ENCODE results near the gene WASF1. TPM values are rescaled to one million over a fixed set of nuclear protein-coding genes. Genes with fewer than 3 reads are reported as not detected.

The WASF1 gene
- total and polyA plus RNA-seq, 8 donors = 5.5 to 27.3 (median 21.8) TPM

GRCh38 chr6:110216140-110216539 lies 36.7 kb upstream of the WASF1 start:
- peaks cover 0 to 100% of the 10 kb centered on the region in 2 donors for H3K36me3 ChIP-seq
- H3K9me3 ChIP-seq = no peaks in the 10 kb centered on the region
- DNase-seq (no peak), ATAC-seq (no peak)
- no peak overlapping the region for H3K4me3 ChIP-seq
- intact Hi-C loops (cut with DNase I) = no loop called here
- no peaks in the 10 kb centered on the region for H3K27me3 ChIP-seq
- H3K4me1 ChIP-seq = no peaks in the 10 kb centered on the region
- H3K27ac ChIP-seq = no peak overlapping the region
- no peak for TF ChIP-seq CTCF (IDR thresholded peaks at IDR 0.05)

- H3K4me1 ChIP-seq = no peaks in the 10 kb centered on the region
- peaks cover 0 to 100% of the 10 kb centered on the region in 2 donors for H3K36me3 ChIP-seq
- H3K4me3 ChIP-seq = no peak overlapping the region
- no peak for TF ChIP-seq CTCF (IDR thresholded peaks at IDR 0.05)
- H3K27ac ChIP-seq = no peak overlapping the region
- ATAC-seq (no peak), DNase-seq (no peak)
- no peaks in the 10 kb centered on the region for H3K9me3 ChIP-seq
- no peaks in the 10 kb centered on the region for H3K27me3 ChIP-seq
- intact Hi-C loops (cut with DNase I) = no loop called here
These were observed 34.9 kb upstream of the WASF1 start for GRCh38 chr6:110214338-110214737.

GRCh38 chr6:110211753-110212152 lies 32.3 kb upstream of the WASF1 start:
- intact Hi-C loops (cut with DNase I) = no loop called here
- Histone ChIP-seq H3K9me3 (no peaks in the 10 kb centered on the region), H3K27ac (no peak overlapping the region), H3K4me1 (no peaks in the 10 kb centered on the region), H3K27me3 (no peaks in the 10 kb centered on the region), H3K36me3 (peaks cover 0 to 95% of the 10 kb centered on the region in 2 donors), H3K4me3 (no peak overlapping the region)
- no peak for TF ChIP-seq CTCF (IDR thresholded peaks at IDR 0.05)
- ATAC-seq (no peak), DNase-seq (no peak)

GRCh38 chr6:110207652-110208051 lies 28.2 kb upstream of the WASF1 start:
- Histone ChIP-seq H3K4me1 (no peaks in the 10 kb centered on the region), H3K27me3 (no peaks in the 10 kb centered on the region), H3K4me3 (no peak overlapping the region), H3K36me3 (peaks cover 0 to 59% of the 10 kb centered on the region in 2 donors), H3K9me3 (no peaks in the 10 kb centered on the region), H3K27ac (no peak overlapping the region)
- DNase-seq = no peak
- intact Hi-C loops (cut with DNase I) = no loop called here
- TF ChIP-seq CTCF (IDR thresholded peaks at IDR 0.05) = no peak
- no peak for ATAC-seq

GRCh38 chr6:110201151-110201884 lies 21.8 kb upstream of the WASF1 start:
- DNase-seq (no peak), ATAC-seq (no peak)
- no peaks in the 10 kb centered on the region for H3K27me3 ChIP-seq
- no peak overlapping the region for H3K4me3 ChIP-seq
- H3K9me3 ChIP-seq = no peaks in the 10 kb centered on the region
- intact Hi-C loops (cut with DNase I) = no loop called here
- H3K36me3 ChIP-seq = peaks cover 0 to 9% of the 10 kb centered on the region in 2 donors
- TF ChIP-seq CTCF (IDR thresholded peaks at IDR 0.05) = no peak
- no peaks in the 10 kb centered on the region for H3K4me1 ChIP-seq
- no peak overlapping the region for H3K27ac ChIP-seq

All from left lung (tissue), 10 donors.